ENCODE data around the gene PCGF3. TPM values are rescaled to one million over a fixed set of nuclear protein-coding genes. Genes with fewer than 3 reads are reported as not detected.
"Not testable (repeated sequence)": the region's sequence is repeated elsewhere in the genome, so short reads cannot be mapped to it uniquely, and the experiment has no call there.

The PCGF3 gene
- total RNA-seq, 1 donor from 2014 or later, result 124 TPM

GRCh38 chr4:734075-734474 lies 28.4 kb downstream of the PCGF3 start:
- TF ChIP-seq CTCF (IDR thresholded peaks at IDR 0.05), result no peak
- peaks cover 78 to 80% of the 10 kb centered on the region in 2 donors for H3K36me3 ChIP-seq
- intact Hi-C loops (cut with DNase I), result no loop called here
- H3K4me3 ChIP-seq, result no peak overlapping the region
- no peak overlapping the region for H3K27ac ChIP-seq
- no peaks in the 10 kb centered on the region for H3K4me1 ChIP-seq
- no peak for DNase-seq (ENCODE audit: low spot score in 2 of 2)
- peaks cover 0 to 7% of the 10 kb centered on the region in 2 donors for H3K9me3 ChIP-seq
- H3K27me3 ChIP-seq, result no peaks in the 10 kb centered on the region

DNA sequence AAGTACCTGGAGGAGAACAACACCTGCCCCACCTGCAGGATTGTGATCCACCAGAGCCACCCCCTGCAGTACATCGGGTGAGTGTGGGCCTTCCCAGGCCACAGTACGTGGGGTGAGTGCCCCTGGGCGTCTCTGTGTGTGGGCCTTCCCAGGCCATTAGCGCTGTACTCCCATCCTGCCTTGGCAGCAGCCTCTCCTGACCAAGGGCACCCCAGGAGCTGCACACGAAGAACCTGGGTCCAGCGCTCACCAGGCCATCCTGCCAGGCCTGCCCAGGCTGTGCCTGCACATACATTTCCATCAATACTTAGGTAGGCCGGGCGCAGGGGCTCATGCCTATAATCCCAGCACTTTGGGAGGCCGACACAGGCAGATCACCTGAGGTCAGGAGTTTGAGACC lies 29.3 kb downstream of the PCGF3 start:
- H3K9me3 ChIP-seq, result peaks cover under 1 to 9% of the 10 kb centered on the region in 2 donors
- H3K27ac ChIP-seq, result no peak overlapping the region
- no peak for TF ChIP-seq CTCF (IDR thresholded peaks at IDR 0.05)
- H3K36me3 ChIP-seq, result peaks cover 82 to 89% of the 10 kb centered on the region in 2 donors
- DNase-seq (ENCODE audit: low spot score in 2 of 2), result no peak
- H3K4me3 ChIP-seq, result no peak overlapping the region
- H3K27me3 ChIP-seq, result no peaks in the 10 kb centered on the region
- intact Hi-C loops (cut with DNase I), result no loop called here
- no peaks in the 10 kb centered on the region for H3K4me1 ChIP-seq

- Histone ChIP-seq H3K4me1 (no peaks in the 10 kb centered on the region), H3K4me3 (no peak overlapping the region), H3K27me3 (no peaks in the 10 kb centered on the region), H3K27ac (no peak overlapping the region), H3K9me3 (peaks cover 7 to 9% of the 10 kb centered on the region in 2 donors), H3K36me3 (peaks cover 77 to 90% of the 10 kb centered on the region in 2 donors)
- no peak for TF ChIP-seq CTCF (IDR thresholded peaks at IDR 0.05)
- intact Hi-C loops (cut with DNase I), result no loop called here
- DNase-seq (ENCODE audit: low spot score in 2 of 2), result no peak
Observed at GRCh38 chr4:735583-735982, 30.0 kb downstream of the PCGF3 start.

DNA sequence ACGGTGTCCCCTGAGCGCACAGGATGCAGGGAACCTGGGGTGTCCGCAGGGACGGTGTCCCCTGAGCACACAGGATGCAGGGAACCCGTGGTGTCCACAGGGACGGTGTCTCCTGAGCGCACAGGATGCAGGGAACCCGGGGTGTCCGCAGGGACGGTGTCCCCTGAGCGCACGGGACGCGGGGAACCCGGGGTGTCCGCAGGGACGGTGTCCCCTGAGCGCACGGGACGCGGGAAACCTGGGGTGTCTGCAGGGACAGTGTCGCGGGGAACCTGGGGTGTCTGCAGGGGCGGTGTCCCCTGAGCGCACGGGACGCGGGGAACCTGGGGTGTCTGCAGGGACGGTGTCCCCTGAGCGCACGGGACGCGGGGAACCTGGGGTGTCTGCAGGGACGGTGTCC lies 30.9 kb downstream of the PCGF3 start:
- H3K4me1 ChIP-seq; H3K27me3 ChIP-seq; intact Hi-C loops (cut with DNase I); H3K27ac ChIP-seq; DNase-seq (ENCODE audit: low spot score in 2 of 2); H3K4me3 ChIP-seq: not testable (repeated sequence)
- H3K9me3 ChIP-seq, result peaks cover 9 to 17% of the 10 kb centered on the region in 2 donors
- H3K36me3 ChIP-seq, result peaks cover 69 to 92% of the 10 kb centered on the region in 2 donors

DNA sequence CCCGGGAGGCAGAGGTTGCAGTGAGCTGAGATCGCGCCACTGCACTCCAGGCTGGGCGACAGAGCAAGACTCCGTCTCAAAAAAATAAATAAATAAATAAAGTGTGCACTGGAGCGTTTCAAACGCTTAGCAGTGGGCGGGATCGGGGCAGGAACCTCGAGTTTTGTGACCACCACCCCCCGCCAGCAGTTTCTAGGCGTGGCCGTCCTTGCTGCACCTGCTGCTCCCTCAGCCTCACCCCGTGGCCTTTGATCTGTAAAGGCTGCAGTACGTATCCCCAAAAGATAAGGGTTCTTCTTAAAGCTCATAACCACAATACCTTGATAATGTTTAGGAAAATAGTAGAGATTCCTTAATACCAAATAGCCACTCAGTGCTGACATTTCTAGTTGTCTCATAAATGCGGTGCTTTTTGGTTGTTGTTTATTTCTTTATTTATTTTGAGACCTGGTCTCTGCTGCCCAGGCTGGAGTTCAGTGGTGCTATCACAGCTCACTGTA lies 33.2 kb downstream of the PCGF3 start:
- no peak for DNase-seq (ENCODE audit: low spot score in 2 of 2)
- Histone ChIP-seq H3K27ac (no peak overlapping the region), H3K4me1 (no peaks in the 10 kb centered on the region), H3K36me3 (peaks cover 61 to 93% of the 10 kb centered on the region in 2 donors), H3K4me3 (no peak overlapping the region), H3K27me3 (no peaks in the 10 kb centered on the region), H3K9me3 (peaks cover 9 to 32% of the 10 kb centered on the region in 2 donors)
- intact Hi-C loops (cut with DNase I), result no loop called here
- no peak for TF ChIP-seq CTCF (IDR thresholded peaks at IDR 0.05)

DNA sequence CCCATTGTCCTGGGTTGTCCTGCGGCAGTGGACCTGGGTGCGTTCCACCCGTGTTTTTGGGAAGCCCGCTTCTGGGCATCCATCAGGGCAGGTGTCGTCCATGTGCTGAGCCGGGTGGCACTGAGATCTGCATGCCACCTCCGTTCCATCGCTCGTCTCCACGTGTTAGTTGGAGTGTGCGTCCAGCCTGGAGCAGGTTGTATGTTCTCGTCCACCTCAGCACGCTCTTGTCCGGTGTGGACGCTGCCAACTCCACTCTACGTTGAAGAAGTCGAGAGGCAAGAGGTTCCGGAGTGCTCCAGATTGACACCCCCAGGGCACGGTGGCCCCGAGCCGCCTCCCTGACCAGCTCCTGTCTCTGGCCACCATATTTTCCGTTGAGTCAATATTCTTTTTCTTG lies 33.9 kb downstream of the PCGF3 start:
- Histone ChIP-seq H3K27ac (no peak overlapping the region), H3K36me3 (peaks cover 53 to 93% of the 10 kb centered on the region in 2 donors), H3K9me3 (peaks cover 9 to 34% of the 10 kb centered on the region in 2 donors), H3K4me3 (no peak overlapping the region), H3K4me1 (no peaks in the 10 kb centered on the region), H3K27me3 (no peaks in the 10 kb centered on the region)
- DNase-seq (ENCODE audit: low spot score in 2 of 2), result no peak
- no peak for TF ChIP-seq CTCF (IDR thresholded peaks at IDR 0.05)
- intact Hi-C loops (cut with DNase I), result no loop called here

Measured in ascending aorta (tissue), 2 donors.